K562 treated with DMSO at 1 percent for 12 hours (cell line): ENCODE measurements around the gene DGKD. TPM values are rescaled to one million over a fixed set of nuclear protein-coding genes. Genes with fewer than 3 reads are reported as not detected.

Experiments
- total RNA-seq: library from RNA; unstranded; fragments of 300-600 nt; gene quantifications from 2 replicates; pipeline ENCODE4 v1.2.3, GENCODE V29; 2022; ENCODE audit not compliant: insufficient read depth

DGKD gene, protein sequence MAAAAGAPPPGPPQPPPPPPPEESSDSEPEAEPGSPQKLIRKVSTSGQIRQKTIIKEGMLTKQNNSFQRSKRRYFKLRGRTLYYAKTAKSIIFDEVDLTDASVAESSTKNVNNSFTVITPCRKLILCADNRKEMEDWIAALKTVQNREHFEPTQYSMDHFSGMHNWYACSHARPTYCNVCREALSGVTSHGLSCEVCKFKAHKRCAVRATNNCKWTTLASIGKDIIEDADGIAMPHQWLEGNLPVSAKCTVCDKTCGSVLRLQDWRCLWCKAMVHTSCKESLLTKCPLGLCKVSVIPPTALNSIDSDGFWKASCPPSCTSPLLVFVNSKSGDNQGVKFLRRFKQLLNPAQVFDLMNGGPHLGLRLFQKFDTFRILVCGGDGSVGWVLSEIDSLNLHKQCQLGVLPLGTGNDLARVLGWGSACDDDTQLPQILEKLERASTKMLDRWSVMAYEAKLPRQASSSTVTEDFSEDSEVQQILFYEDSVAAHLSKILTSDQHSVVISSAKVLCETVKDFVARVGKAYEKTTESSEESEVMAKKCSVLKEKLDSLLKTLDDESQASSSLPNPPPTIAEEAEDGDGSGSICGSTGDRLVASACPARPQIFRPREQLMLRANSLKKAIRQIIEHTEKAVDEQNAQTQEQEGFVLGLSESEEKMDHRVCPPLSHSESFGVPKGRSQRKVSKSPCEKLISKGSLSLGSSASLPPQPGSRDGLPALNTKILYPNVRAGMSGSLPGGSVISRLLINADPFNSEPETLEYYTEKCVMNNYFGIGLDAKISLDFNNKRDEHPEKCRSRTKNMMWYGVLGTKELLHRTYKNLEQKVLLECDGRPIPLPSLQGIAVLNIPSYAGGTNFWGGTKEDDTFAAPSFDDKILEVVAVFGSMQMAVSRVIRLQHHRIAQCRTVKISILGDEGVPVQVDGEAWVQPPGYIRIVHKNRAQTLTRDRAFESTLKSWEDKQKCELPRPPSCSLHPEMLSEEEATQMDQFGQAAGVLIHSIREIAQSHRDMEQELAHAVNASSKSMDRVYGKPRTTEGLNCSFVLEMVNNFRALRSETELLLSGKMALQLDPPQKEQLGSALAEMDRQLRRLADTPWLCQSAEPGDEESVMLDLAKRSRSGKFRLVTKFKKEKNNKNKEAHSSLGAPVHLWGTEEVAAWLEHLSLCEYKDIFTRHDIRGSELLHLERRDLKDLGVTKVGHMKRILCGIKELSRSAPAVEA
- 11.8 and 20.0 TPM in 2 replicates for total RNA-seq

DNA sequence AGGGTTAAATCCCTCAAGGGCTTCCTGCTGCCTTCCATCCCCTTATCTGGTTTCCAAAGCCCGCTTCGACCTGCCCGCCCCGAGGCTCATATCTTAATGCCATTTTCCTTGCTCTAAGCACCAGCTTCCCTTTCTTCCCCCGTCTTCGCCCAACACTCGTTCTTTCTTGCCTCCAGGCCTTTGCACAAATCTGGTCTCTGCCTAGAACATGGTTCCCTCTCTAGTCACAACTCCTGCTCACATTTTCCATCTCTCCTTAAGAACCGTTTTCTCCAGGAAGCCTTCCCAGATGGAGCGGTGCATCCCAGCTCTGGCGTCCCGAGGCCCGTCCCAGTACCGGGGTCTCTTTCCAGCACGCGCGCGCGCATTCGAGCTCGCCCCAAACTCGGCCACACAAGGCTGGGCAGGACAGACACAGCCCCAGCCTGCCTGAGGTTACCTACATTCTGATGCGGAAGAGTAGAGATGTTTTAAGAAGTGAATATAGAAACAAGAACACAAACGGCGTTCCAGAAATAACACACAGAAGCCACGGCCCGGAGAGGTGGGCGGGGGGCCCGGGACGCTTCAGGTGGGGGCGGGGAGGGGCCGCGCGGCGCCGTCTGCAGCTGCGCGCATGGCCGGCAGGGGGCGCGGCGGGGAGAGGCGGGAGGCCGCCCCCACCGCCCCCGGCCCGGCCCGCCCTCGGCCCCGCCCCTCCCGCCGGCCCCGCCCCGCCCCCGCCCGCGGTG, at the start of gene DGKD:
Gene DGKD (plus strand): TSS at position 726 of the 731 bp plus-strand sequence. CDS start 25 bp downstream, outside the sequence.

DNA sequence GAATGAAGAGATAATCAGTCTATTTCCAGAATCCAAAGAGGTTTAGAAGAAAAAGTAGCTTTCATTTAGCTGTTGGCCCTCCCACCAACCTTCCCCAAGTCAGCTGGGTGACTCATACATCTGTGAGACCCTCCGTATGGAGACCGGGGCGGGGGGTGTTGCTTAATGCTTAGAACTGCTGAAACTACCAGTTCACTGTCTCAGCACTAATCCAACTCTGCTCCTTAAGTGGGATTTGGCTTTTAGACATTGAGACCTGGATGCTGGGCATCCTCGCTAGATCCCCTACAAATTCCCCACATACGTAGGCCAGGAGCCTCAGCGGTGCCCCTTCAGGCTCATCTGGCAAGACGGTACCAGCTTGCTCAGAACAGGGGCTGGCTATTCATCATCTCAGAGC, 46.7 kb upstream of the DGKD start, which contains the start of gene SAG:
Gene SAG (plus strand): TSS at position 252 of the 400 bp plus-strand sequence. CDS start 1,374 bp downstream, outside the sequence.

Other genes starting within 250 kb of the DGKD start
- 12.1 and 18.3 TPM in 2 replicates for gene ATG16L1, start 102.8 kb upstream of the DGKD start, total RNA-seq
- not detected in 2 replicates for gene SAG, start 46.7 kb upstream of the DGKD start, total RNA-seq
- gene USP40, start 212.3 kb downstream of the DGKD start, total RNA-seq, result 8.2 and 13.2 TPM in 2 replicates